Measurements from ENCODE around the gene FBXO9. TPM values are rescaled to one million over a fixed set of nuclear protein-coding genes. Genes with fewer than 3 reads are reported as not detected.

FBXO9 gene
- total and polyA plus RNA-seq, 2 of the 8 experiments (the other 6 are each of a cell fraction or from before 2014, with no cell fraction given), result 41.3 to 50.9 TPM

DNA sequence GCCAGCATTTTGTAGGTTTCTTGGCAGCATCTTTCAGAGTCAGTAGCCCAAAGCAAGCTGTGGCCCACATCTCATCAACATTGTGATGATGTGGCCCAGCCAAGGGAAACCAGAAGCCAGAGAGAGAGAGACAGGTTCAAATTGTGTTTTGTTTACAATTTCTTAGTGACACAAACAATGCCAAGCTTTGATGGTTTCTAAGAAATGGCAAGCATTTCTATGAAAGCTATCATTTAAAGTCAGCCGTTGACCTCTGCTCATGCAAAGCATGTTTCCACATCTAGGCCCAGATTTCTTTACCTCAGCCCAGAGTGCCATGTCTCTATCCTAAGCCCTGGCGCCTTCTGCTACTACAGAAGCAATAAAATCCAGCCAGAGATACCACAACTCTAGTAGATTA lies 50.5 kb downstream of the FBXO9 start:
- POLR2A ChIA-PET (ENCODE audit: partially characterized antibody), result no interaction called here
- H2BK12ac ChIP-seq (ENCODE audit: low read depth, low read length), result no peak overlapping the region

More for the DNA sequence above, 50.5 kb downstream of the FBXO9 start:
- H2BK5ac ChIP-seq (ENCODE audit: low read depth, low read length), result no peak overlapping the region
- H3K4me2 ChIP-seq (ENCODE audit: insufficient read depth in 1 of 2, low read depth in 2 of 2, low read length in 2 of 2), result no peak overlapping the region
- H3K4me1 ChIP-seq (replicated peaks in 1 of 4; ENCODE audit: control insufficient read depth in 3 of 4, insufficient read depth in 4 of 4, low read length in 3 of 4), result peaks cover 2 to 17% (median 10%) of the 10 kb centered on the region in 4 experiments
- H3K18ac ChIP-seq (ENCODE audit: extremely low read depth, low read length), result no peak overlapping the region
- no peak overlapping the region for H3K9ac ChIP-seq (replicated peaks in 1 of 4; ENCODE audit: extremely low read depth in 1 of 4, low read depth in 3 of 4, low read length in 3 of 4)
- no peak overlapping the region for H2BK20ac ChIP-seq (ENCODE audit: low read length)
- H2AFZ ChIP-seq (ENCODE audit: low read length), result no peak overlapping the region
- H3K56ac ChIP-seq (replicated peaks; ENCODE audit: insufficient read length, low read depth, low read length), result no peak overlapping the region
- H3K36me3 ChIP-seq (ENCODE audit: control insufficient read depth in 2 of 4, insufficient read depth in 4 of 4, low read length in 3 of 4), result no peaks in the 10 kb centered on the region
- H3K14ac ChIP-seq (ENCODE audit: insufficient read length), result no peak overlapping the region
- H3K4me3 ChIP-seq (ENCODE audit: extremely low read depth in 1 of 4, insufficient read depth in 2 of 4, low read depth in 3 of 4, low read length in 4 of 4), result no peak overlapping the region
- no peak overlapping the region for H2BK15ac ChIP-seq (ENCODE audit: low read length)
- H3K4ac ChIP-seq (replicated peaks; ENCODE audit: insufficient read length, low read depth, low read length), result no peak overlapping the region
- no peaks in the 10 kb centered on the region for H3K23me2 ChIP-seq (ENCODE audit: low read depth, low read length)
- H4K5ac ChIP-seq (ENCODE audit: insufficient read length, low read depth, low read length), result no peak overlapping the region
- no peak overlapping the region for H4K91ac ChIP-seq (replicated peaks; ENCODE audit: insufficient read length, low read length)
- H3K79me1 ChIP-seq (ENCODE audit: low read depth, low read length), result no peaks in the 10 kb centered on the region
- CTCF ChIA-PET (ENCODE audit: partially characterized antibody), result interaction anchor here (2.4 kb wide), 1 partner anchor 377 kb away, joined by 6 read pairs; no protein-coding TSS in a partner anchor
- TF ChIP-seq CHD1 (IDR thresholded peaks at IDR 0.05; ENCODE audit: low read depth, low read length), result no peak
- TF ChIP-seq TAF1 (IDR thresholded peaks at IDR 0.05; ENCODE audit: low read depth, low read length), result no peak
- TF ChIP-seq SIRT6 (IDR thresholded peaks at IDR 0.05; ENCODE audit: low read length), result no peak
- TF ChIP-seq CTBP2 (IDR thresholded peaks at IDR 0.05; ENCODE audit: borderline replicate concordance, insufficient read depth, insufficient read length, low read length), result no peak
- no peak for TF ChIP-seq RBBP5 (IDR thresholded peaks at IDR 0.05; ENCODE audit: borderline replicate concordance, low read depth, low read length)
- no peak overlapping the region for H4K8ac ChIP-seq (ENCODE audit: extremely low read depth, insufficient read depth, low read length)
- no peaks in the 10 kb centered on the region for H3K9me3 ChIP-seq (ENCODE audit: insufficient read depth in 2 of 2, low read depth in 1 of 2, low read length in 1 of 2)
- H3K23ac ChIP-seq (ENCODE audit: insufficient read length), result no peak overlapping the region
- DNase-seq (ENCODE audit: low read depth in 1 of 2, low spot score in 2 of 2), result no peak
- H3K27ac ChIP-seq (ENCODE audit: low read depth, low read length), result no peak overlapping the region
- H2BK120ac ChIP-seq (replicated peaks; ENCODE audit: low read depth, low read length), result no peak overlapping the region
- FAIRE-seq, result no peak
- no peaks in the 10 kb centered on the region for H4K20me1 ChIP-seq (replicated peaks in 1 of 2; ENCODE audit: control insufficient read depth in 1 of 2, insufficient read depth in 2 of 2, low read length in 2 of 2)
- H2AK5ac ChIP-seq (ENCODE audit: low read depth, low read length), result no peak overlapping the region
- WGBS, 2 experiments (ENCODE audit: extremely low coverage in 1 of 2, insufficient coverage in 1 of 2, insufficient read length in 1 of 2, insufficient replicate concordance in 2 of 2, low coverage in 1 of 2, low lambda C conversion rate in 2 of 2, missing lambda C conversion rate in 1 of 2), result 84% methylated on average over 2 of the region's 2 CpGs; no CpG with 5 or more reads in 1 of the 2 experiments
- H3K79me2 ChIP-seq (ENCODE audit: control insufficient read depth in 1 of 2, insufficient read depth in 2 of 2, low read length in 2 of 2), result no peaks in the 10 kb centered on the region
- no peaks in the 10 kb centered on the region for H3K27me3 ChIP-seq (replicated peaks in 1 of 4; ENCODE audit: control insufficient read depth in 3 of 4, extremely low read depth in 1 of 4, insufficient read depth in 3 of 4, low read length in 3 of 4)
